SK-N-SH (cell line): ENCODE data around the gene ALX1. TPM values are rescaled to one million over a fixed set of nuclear protein-coding genes. Genes with fewer than 3 reads are reported as not detected.

Experiments used
- CTCF ChIA-PET: fragments of 300-600, 350-600 bp; formaldehyde crosslinking; extraction: SDS; loops from one replicate; lab custom pipeline; 2021; lab: Yijun Ruan, JAX
- POLR2A ChIA-PET: fragments of 350-600 bp; sonication (Branson Sonifier 250); formaldehyde crosslinking; extraction: SDS; loops from one replicate; lab custom pipeline; 2020; ENCODE audit warnings: antibody characterized with exemption, inconsistent platforms; lab: Yijun Ruan, JAX
- DNase-seq: peaks from one replicate; pipeline ENCODE4 v3.0.0; 2012
- H2AFZ ChIP-seq: fragments of 200-600 bp; sonication (generic); 2 replicates; pipeline ENCODE4 v1.8.1; 2016; ENCODE audit warnings: antibody characterized with exemption, mild to moderate bottlenecking, low read depth
- H3F3A ChIP-seq: fragments of 200-600 bp; sonication (generic); replicated peaks from 2 replicates; pipeline ENCODE3; 2016; ENCODE audit warnings: antibody characterized with exemption, mild to moderate bottlenecking; ENCODE audit not compliant: insufficient read depth
- H3K27ac ChIP-seq, 2 experiments: fragments of 200-500 bp in 1 of 2; fragments of 200-600 bp in 1 of 2; sonication (Bioruptor generic) in 1 of 2; sonication (generic), shearing (Covaris generic) in 1 of 2; 2 replicates each; pipeline versions ENCODE4 v1.5.1 to v1.6.1; 2014 to 2016; ENCODE audit warnings: low read depth in 2 of 2, inconsistent platforms in 1 of 2, low read length in 1 of 2, mild to moderate bottlenecking in 1 of 2, mixed read lengths in 1 of 2
- H3K27me3 ChIP-seq: fragments of 200-600 bp; sonication (generic), shearing (Covaris generic); 2 replicates; pipeline ENCODE4 v1.6.1; 2016; ENCODE audit warnings: mixed run types; ENCODE audit not compliant: insufficient read depth
- H3K36me3 ChIP-seq, 2 experiments: fragments of 200-500 bp in 1 of 2; fragments of 200-600 bp in 1 of 2; sonication (Bioruptor generic) in 1 of 2; sonication (generic) in 1 of 2; replicated peaks in 1 of 2; 2 replicates each; pipeline versions ENCODE3 to v1.5.1; 2014 to 2016; ENCODE audit warnings: low read length in 1 of 2, mild to moderate bottlenecking in 1 of 2; ENCODE audit not compliant: insufficient read depth in 2 of 2, control insufficient read depth in 1 of 2
- H3K4me1 ChIP-seq, 2 experiments: fragments of 200-500 bp in 1 of 2; fragments of 200-600 bp in 1 of 2; sonication (Bioruptor generic) in 1 of 2; sonication (generic), shearing (Covaris generic) in 1 of 2; 2 replicates each; pipeline versions ENCODE4 v1.5.1 to v1.6.1; 2014 to 2016; ENCODE audit warnings: low read depth in 1 of 2, low read length in 1 of 2, mixed run types in 1 of 2; ENCODE audit not compliant: insufficient read depth in 2 of 2, control insufficient read depth in 1 of 2
- H3K4me2 ChIP-seq: fragments of 200-600 bp; sonication (generic), shearing (Covaris generic); 2 replicates; pipeline ENCODE4 v1.6.1; 2017; ENCODE audit warnings: mixed run types
- H3K4me3 ChIP-seq, 2 experiments: fragments of 200-500 bp in 1 of 2; fragments of 200-600 bp in 1 of 2; sonication (Bioruptor generic) in 1 of 2; sonication (generic), shearing (Covaris generic) in 1 of 2; 2 replicates each; pipeline versions ENCODE4 v1.5.1 to v1.8.1; 2014 to 2016; ENCODE audit warnings: low read depth in 2 of 2, inconsistent platforms in 1 of 2, low read length in 1 of 2, mild to moderate bottlenecking in 1 of 2, mixed read lengths in 1 of 2, moderate library complexity in 1 of 2
- H3K79me2 ChIP-seq: fragments of 200-600 bp; sonication (generic); 2 replicates; pipeline ENCODE4 v1.8.1; 2017; ENCODE audit warnings: mild to moderate bottlenecking; ENCODE audit not compliant: insufficient read depth
- H3K9ac ChIP-seq: fragments of 200-600 bp; sonication (generic); 2 replicates; pipeline ENCODE4 v1.6.1; 2017; ENCODE audit warnings: mixed run types
- H3K9me2 ChIP-seq: fragments of 200-600 bp; sonication (generic); 2 replicates; pipeline ENCODE4 v1.6.1; 2017; ENCODE audit warnings: mixed run types
- H3K9me3 ChIP-seq: fragments of 200-600 bp; sonication (generic); 2 replicates; pipeline ENCODE4 v1.6.1; 2017; ENCODE audit warnings: mixed run types, mild to moderate bottlenecking, moderate library complexity
- H4K20me1 ChIP-seq: fragments of 200-600 bp; sonication (generic); 2 replicates; pipeline ENCODE4 v1.6.1; 2017; ENCODE audit warnings: mild to moderate bottlenecking, mixed run types; ENCODE audit not compliant: insufficient read depth
- CHD2 ChIP-seq: fragments of 150-350 bp; IDR thresholded peaks from 2 replicates; pipeline ENCODE4 v1.6.1; 2018; ENCODE audit warnings: low read length; ENCODE audit not compliant: partially characterized antibody
- EP300 ChIP-seq, 2 experiments: IDR thresholded peaks; 2 replicates each; pipeline versions ENCODE4 v1.4.0 to v1.6.1; 2012; ENCODE audit warnings: borderline replicate concordance in 1 of 2, low read depth in 1 of 2, low read length in 1 of 2
- FOXJ3 ChIP-seq: sonication (generic); formaldehyde crosslinking; IDR thresholded peaks from 2 replicates; pipeline ENCODE4 v1.5.1; 2020; ENCODE audit warnings: mild to moderate bottlenecking, missing genetic modification reagents
- FOXM1 ChIP-seq: IDR thresholded peaks from 2 replicates; pipeline ENCODE4 v1.4.0; 2012; ENCODE audit warnings: low read depth, mild to moderate bottlenecking
- GABPA ChIP-seq: IDR thresholded peaks from 2 replicates; pipeline ENCODE4 v1.4.0; 2012; ENCODE audit warnings: low read depth, mild to moderate bottlenecking
- GATA2 ChIP-seq: sonication (generic); formaldehyde crosslinking; IDR thresholded peaks from 2 replicates; pipeline ENCODE4 v1.5.0; 2020; ENCODE audit warnings: mild to moderate bottlenecking, missing genetic modification reagents
- JUND ChIP-seq: IDR thresholded peaks from 2 replicates; pipeline ENCODE4 v1.4.0; 2012
- NFIC ChIP-seq: IDR thresholded peaks from 2 replicates; pipeline ENCODE4 v1.4.0; 2012; ENCODE audit warnings: borderline replicate concordance
- NRF1 ChIP-seq: IDR thresholded peaks from 2 replicates; pipeline ENCODE4 v1.6.1; 2012; ENCODE audit warnings: low read depth, mild to moderate bottlenecking, low read length
- RXRA ChIP-seq: IDR thresholded peaks from 2 replicates; pipeline ENCODE4 v1.4.0; 2012; ENCODE audit warnings: low read depth, mild to moderate bottlenecking, borderline replicate concordance
- SIN3A ChIP-seq: IDR thresholded peaks from 2 replicates; pipeline ENCODE4 v1.6.1; 2012; ENCODE audit warnings: low read depth, mild to moderate bottlenecking, low read length, moderate library complexity, borderline replicate concordance
- TAF1 ChIP-seq: IDR thresholded peaks from 2 replicates; pipeline ENCODE4 v1.6.1; 2012; ENCODE audit warnings: low read depth, mild to moderate bottlenecking, low read length, moderate library complexity, borderline replicate concordance
- TCF12 ChIP-seq: IDR thresholded peaks from 2 replicates; pipeline ENCODE4 v1.4.0; 2012
- WGBS: methylation state at CpG from one replicate; pipeline ENCODE4 v1.1.6; 2017; ENCODE audit warnings: low lambda C conversion rate; 5-methylcytosine and 5-hydroxymethylcytosine counted together
- polyA plus RNA-seq, 3 experiments: library from polyadenylated mRNA; depleted of rRNA; stranded (reverse); fragments of >200 nt; gene quantifications; 2 replicates each; pipeline ENCODE4 v1.2.3, GENCODE V29; 2012
- TF ChIP-seq, protein P1 (sequence below): fragments of 150-350 bp; IDR thresholded peaks from 2 replicates; pipeline ENCODE4 v1.6.1; 2017; ENCODE audit warnings: antibody characterized with exemption, low read length, low read depth, borderline replicate concordance
- TF ChIP-seq, protein P2 (sequence below): fragments of 200-600 bp; sonication (generic); IDR thresholded peaks from 2 replicates; pipeline ENCODE4 v1.6.1; 2017; ENCODE audit warnings: antibody characterized with exemption, mild to moderate bottlenecking, moderate library complexity
- TF ChIP-seq, protein P3 (sequence below): IDR thresholded peaks from 2 replicates; pipeline ENCODE4 v1.4.0; 2012; ENCODE audit warnings: low read depth, borderline replicate concordance

ALX1 gene
- polyA plus RNA-seq, 1 of the 3 experiments (the other 2 are of a cell fraction): not detected

DNA sequence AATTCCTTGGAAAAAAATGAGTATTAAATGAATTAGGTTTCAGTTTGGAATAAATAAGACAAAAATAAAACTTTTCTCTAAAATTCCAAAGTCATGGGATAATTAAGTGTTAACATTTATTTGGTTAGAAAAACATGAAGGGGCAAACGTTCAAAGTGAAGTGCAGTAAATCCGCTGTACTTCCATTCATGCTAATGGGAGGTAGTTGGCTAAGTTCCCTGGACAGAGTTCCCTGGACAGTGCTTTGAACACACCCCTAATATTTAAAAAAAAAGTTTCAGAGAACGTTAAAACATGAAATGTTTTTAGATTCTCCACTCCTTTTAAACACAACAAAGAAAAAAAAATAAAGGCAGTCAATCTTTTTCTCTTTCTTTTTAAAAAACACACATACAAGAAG, 16.3 kb downstream of the ALX1 start:
- H4K20me1 ChIP-seq: no peaks in the 10 kb centered on the region
- H3K4me3 ChIP-seq: no peak overlapping the region
- H3K9ac ChIP-seq: no peak overlapping the region
- H3K4me2 ChIP-seq: no peak overlapping the region
- no peaks in the 10 kb centered on the region for H3F3A ChIP-seq
- H2AFZ ChIP-seq: no peak overlapping the region
- POLR2A ChIA-PET: no interaction called here
- WGBS: 48% methylated on average over 3 of the region's 3 CpGs
- no peaks in the 10 kb centered on the region; the same call in 1 of the 2 replicates for H3K9me3 ChIP-seq
- no peaks in the 10 kb centered on the region for H3K9me2 ChIP-seq
- no peak for TF ChIP-seq CHD2
- no peak for TF ChIP-seq NRF1
- TF ChIP-seq, protein P1, sequence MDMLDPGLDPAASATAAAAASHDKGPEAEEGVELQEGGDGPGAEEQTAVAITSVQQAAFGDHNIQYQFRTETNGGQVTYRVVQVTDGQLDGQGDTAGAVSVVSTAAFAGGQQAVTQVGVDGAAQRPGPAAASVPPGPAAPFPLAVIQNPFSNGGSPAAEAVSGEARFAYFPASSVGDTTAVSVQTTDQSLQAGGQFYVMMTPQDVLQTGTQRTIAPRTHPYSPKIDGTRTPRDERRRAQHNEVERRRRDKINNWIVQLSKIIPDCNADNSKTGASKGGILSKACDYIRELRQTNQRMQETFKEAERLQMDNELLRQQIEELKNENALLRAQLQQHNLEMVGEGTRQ: no peak
- TF ChIP-seq SIN3A: no peak
- TF ChIP-seq RXRA: no peak
- TF ChIP-seq, protein P2, sequence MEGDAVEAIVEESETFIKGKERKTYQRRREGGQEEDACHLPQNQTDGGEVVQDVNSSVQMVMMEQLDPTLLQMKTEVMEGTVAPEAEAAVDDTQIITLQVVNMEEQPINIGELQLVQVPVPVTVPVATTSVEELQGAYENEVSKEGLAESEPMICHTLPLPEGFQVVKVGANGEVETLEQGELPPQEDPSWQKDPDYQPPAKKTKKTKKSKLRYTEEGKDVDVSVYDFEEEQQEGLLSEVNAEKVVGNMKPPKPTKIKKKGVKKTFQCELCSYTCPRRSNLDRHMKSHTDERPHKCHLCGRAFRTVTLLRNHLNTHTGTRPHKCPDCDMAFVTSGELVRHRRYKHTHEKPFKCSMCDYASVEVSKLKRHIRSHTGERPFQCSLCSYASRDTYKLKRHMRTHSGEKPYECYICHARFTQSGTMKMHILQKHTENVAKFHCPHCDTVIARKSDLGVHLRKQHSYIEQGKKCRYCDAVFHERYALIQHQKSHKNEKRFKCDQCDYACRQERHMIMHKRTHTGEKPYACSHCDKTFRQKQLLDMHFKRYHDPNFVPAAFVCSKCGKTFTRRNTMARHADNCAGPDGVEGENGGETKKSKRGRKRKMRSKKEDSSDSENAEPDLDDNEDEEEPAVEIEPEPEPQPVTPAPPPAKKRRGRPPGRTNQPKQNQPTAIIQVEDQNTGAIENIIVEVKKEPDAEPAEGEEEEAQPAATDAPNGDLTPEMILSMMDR: no peak
- no peak for TF ChIP-seq FOXJ3
- no peak for TF ChIP-seq NFIC
- CTCF ChIA-PET: interaction anchor here (1.1 to 1.8 kb wide), 2 partner anchors 13 to 14 kb away, joined by 3 to 6 read pairs; no protein-coding TSS in a partner anchor
- no peaks in the 10 kb centered on the region for H3K36me3 ChIP-seq
- H3K27ac ChIP-seq: no peak overlapping the region
- no peaks in the 10 kb centered on the region for H3K79me2 ChIP-seq
- no peaks in the 10 kb centered on the region for H3K4me1 ChIP-seq
- H3K27me3 ChIP-seq: no peaks in the 10 kb centered on the region
- DNase-seq: no peak

DNA sequence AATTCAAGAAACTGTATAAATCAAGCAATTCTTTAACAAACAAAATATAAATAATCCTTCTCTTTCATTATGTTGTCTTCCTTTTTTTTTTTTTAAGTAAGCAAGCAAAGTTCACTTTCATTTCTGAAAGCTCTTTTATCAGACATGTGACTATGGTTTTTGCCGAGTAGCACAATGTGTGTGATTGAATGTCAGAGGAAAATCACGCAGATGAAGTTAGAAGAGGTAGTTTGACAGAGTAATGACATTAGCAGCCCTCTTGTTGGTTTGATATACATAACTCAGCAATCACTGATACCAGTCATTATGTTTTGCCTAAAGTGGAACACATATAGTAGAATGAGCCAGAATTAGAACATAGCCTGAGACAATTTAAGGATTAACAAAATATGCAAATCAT, 19.0 kb downstream of the ALX1 start:
- Histone ChIP-seq H3K4me1 (no peaks in the 10 kb centered on the region), H2AFZ (no peak overlapping the region), H3K4me3 (no peak overlapping the region), H4K20me1 (no peaks in the 10 kb centered on the region), H3K9ac (no peak overlapping the region), H3K9me3 (no peaks in the 10 kb centered on the region), H3K36me3 (no peaks in the 10 kb centered on the region), H3K4me2 (no peak overlapping the region), H3F3A (no peaks in the 10 kb centered on the region), H3K79me2 (no peaks in the 10 kb centered on the region), H3K27me3 (no peaks in the 10 kb centered on the region), H3K27ac (no peak overlapping the region), H3K9me2 (no peaks in the 10 kb centered on the region)
- POLR2A ChIA-PET: no interaction called here
- CTCF ChIA-PET: interaction anchor here (1.2 kb wide), 1 partner anchor 11 kb away, joined by 3 read pairs; no protein-coding TSS in a partner anchor
- TF ChIP-seq EP300 (IDR thresholded peaks at IDR 0.05; ENCODE audit: borderline replicate concordance in 1 of 2, low read depth in 1 of 2, low read length in 1 of 2): no peak
- TF ChIP-seq TAF1: no peak
- TF ChIP-seq, protein P3, sequence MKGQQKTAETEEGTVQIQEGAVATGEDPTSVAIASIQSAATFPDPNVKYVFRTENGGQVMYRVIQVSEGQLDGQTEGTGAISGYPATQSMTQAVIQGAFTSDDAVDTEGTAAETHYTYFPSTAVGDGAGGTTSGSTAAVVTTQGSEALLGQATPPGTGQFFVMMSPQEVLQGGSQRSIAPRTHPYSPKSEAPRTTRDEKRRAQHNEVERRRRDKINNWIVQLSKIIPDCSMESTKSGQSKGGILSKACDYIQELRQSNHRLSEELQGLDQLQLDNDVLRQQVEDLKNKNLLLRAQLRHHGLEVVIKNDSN: no peak
- no peak for TF ChIP-seq NFIC
- TF ChIP-seq FOXM1: no peak
- TF ChIP-seq, protein P2: no peak
- no peak for TF ChIP-seq GATA2 (CRISPR knock-in tag)
- no peak for TF ChIP-seq JUND
- no peak for TF ChIP-seq GABPA
- TF ChIP-seq TCF12: no peak
- 40% methylated on average over 2 of the region's 2 CpGs for WGBS
- no peak for DNase-seq
